Effector memory CD4-positive, alpha-beta T cell (primary cell): ENCODE measurements around the gene TUBGCP2.
"Not testable (repeated sequence)": the region's sequence is repeated elsewhere in the genome, so short reads cannot be mapped to it uniquely, and the experiment has no call there.

Experiments used
- DNase-seq, 3 donors: peaks; one replicate each; pipeline ENCODE4 v3.0.0-alpha.2; 2020
- H3K27ac ChIP-seq: 2 replicates; pipeline ENCODE4 v1.7.0; 2013; ENCODE audit warnings: mild to moderate bottlenecking, low read length, moderate library complexity; ENCODE audit not compliant: insufficient read depth, poor library complexity, severe bottlenecking
- H3K27me3 ChIP-seq: replicated peaks from 2 replicates; pipeline ENCODE4 v1.7.0; 2013; ENCODE audit warnings: mild to moderate bottlenecking, low read length; ENCODE audit not compliant: insufficient read depth, control insufficient read depth, poor library complexity, severe bottlenecking
- H3K36me3 ChIP-seq: 2 replicates; pipeline ENCODE4 v1.7.0; 2013; ENCODE audit warnings: mild to moderate bottlenecking, low read length, moderate library complexity; ENCODE audit not compliant: control insufficient read depth, insufficient read depth
- H3K4me1 ChIP-seq: 2 replicates; pipeline ENCODE4 v1.7.0; 2013; ENCODE audit warnings: low read length, mild to moderate bottlenecking; ENCODE audit not compliant: control insufficient read depth, insufficient read depth, poor library complexity, severe bottlenecking
- H3K4me3 ChIP-seq: 2 replicates; pipeline ENCODE4 v1.7.0; 2013; ENCODE audit warnings: low read length, low read depth, mild to moderate bottlenecking; ENCODE audit not compliant: insufficient read depth, poor library complexity, severe bottlenecking
- H3K9me3 ChIP-seq: 2 replicates; pipeline ENCODE4 v1.7.0; 2013; ENCODE audit warnings: mild to moderate bottlenecking, low read length, moderate library complexity; ENCODE audit not compliant: control insufficient read depth

The TUBGCP2 gene

DNA sequence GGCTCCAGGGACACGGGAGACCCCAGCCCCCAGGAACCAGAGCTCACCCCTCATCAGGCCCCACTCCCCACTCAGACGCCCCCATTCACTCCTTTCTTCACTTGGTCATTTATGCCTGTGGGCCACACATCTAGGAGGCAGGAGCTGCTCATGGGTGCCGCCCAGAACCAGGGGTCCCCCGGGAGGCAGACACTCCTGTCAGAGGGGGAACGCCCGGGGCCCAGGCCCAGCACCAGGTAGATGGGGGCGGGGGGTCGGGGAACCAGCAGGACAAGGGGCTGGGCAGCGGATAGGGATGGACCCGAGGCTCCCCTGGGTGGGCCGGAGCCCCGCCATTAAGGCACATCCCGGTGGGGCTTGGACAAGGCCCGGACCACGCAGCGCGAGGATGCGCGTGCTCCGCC lies 16.2 kb upstream of the TUBGCP2 start:
- no peaks in the 10 kb centered on the region for H3K36me3 ChIP-seq
- peaks cover 39% of the 10 kb centered on the region for H3K27me3 ChIP-seq
- no peak for DNase-seq
- peaks cover 21% of the 10 kb centered on the region for H3K4me1 ChIP-seq
- peak overlapping the region; percentile 48 for H3K4me3 ChIP-seq
- H3K27ac ChIP-seq, result no peak overlapping the region
- H3K9me3 ChIP-seq, result no peaks in the 10 kb centered on the region

GRCh38 chr10:133324198-133324792 lies 15.6 kb upstream of the TUBGCP2 start:
- Histone ChIP-seq H3K27me3 (peaks cover 35% of the 10 kb centered on the region), H3K4me3 (no peak overlapping the region), H3K27ac (no peak overlapping the region)

DNA sequence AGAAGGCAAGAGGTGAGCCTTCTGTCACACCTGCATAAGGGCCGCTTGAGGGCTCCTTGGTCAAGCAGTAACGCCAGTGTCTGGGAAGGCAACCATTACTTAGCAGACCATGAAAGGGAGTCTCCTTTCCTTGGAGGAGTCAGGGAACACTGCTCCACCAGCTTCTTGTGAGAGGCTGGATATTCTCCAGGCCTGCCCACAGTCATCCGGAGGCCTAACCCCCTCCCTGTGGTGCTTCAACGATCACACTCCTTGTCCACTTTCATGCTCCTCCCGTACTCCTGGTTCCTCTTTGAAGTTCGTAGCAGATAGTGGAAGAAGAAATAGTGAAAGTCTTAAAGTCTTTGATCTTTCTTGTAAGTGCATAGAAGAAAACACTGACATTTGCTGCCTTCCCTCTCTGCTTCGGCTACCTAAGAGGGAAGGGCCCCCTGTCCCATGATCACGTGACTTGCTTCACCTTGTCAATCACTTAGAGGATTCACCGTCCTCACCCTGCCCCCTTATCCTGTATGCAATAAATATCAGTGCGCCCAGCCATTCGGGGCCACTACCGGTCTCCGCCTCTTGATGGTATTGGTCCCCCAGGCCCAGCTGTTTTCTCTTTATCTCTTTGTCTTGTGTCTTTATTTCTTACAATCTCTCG lies 13.5 kb upstream of the TUBGCP2 start:
- Histone ChIP-seq H3K27me3 (peaks cover 15% of the 10 kb centered on the region), H3K4me1 (peaks cover 15% of the 10 kb centered on the region)
- H3K9me3 ChIP-seq, DNase-seq, H3K4me3 ChIP-seq, H3K36me3 ChIP-seq, H3K27ac ChIP-seq: not testable (repeated sequence)

More at GRCh38 chr10:133324198-133324792, 15.6 kb upstream of the TUBGCP2 start:
- DNase-seq, result peak; percentile 45 to 51 (median 48)
- Histone ChIP-seq H3K4me1 (peaks cover 15% of the 10 kb centered on the region), H3K9me3 (no peaks in the 10 kb centered on the region), H3K36me3 (no peaks in the 10 kb centered on the region)

DNA sequence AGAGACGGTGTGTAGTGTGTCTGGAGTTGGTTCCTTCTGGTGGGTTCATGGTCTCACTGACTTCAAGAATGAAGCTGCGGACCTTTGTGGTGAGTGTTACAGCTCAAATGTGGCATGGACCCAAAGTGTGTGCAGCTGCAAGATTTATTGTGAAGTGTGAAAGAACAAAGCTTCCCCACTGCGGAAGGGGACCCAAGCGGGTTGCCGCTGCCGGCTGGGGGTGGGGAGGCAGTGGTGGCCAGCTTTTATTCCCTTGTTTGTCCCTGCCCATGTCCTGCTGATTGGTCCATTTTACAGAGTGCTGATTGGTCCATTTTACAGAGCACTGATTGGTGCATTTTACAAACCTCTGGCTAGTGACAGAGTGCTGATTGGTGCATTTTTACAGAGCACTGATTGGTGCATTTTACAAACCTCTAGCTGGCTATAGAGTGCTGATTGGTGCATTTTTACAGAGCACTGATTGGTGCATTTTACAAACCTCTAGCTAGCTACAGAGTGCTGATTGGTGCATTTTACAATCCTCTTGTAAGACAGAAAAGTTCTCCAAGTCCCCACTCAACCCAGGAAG lies 12.3 kb upstream of the TUBGCP2 start:
- not testable (repeated sequence) for H3K4me3 ChIP-seq, DNase-seq, H3K9me3 ChIP-seq, H3K27me3 ChIP-seq, H3K36me3 ChIP-seq, H3K27ac ChIP-seq
- peaks cover 11% of the 10 kb centered on the region for H3K4me1 ChIP-seq

DNA sequence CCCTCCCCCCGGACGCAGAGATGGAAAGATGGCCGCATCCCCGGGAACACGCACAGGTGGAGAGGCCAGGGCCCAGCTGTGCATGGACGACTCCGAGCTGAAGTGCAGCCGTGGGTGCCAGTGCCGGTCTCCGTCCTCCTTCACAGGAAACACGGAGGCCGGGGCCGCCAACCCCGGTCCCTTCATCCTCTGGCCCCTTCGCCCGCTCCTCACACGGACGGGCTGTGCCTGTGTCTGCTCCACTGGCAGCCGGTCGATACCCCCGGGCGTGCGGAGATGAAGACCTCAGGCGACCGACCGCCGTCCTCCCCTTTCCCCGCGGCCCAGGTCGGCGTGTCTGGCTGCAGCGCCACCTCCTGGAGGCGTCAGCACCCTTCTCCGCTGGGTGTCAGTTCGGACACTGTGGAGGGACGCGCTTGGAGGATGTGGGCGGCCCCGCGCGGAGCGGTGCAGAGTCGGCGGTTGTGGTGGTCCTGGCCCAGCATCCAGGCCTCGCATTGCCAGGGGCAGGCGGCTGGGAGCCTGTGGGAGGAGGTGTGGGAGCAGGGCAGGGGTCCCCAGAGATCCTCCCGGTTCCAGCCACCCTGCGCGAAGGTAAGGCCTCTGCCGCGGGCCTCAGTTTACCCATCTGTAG lies 9.9 kb upstream of the TUBGCP2 start:
- peak overlapping the region; percentile 58 for H3K4me3 ChIP-seq
- H3K36me3 ChIP-seq, result no peaks in the 10 kb centered on the region
- no peaks in the 10 kb centered on the region for H3K4me1 ChIP-seq
- peak; percentile 47 to 56 (median 50) for DNase-seq
- H3K9me3 ChIP-seq, result no peaks in the 10 kb centered on the region
- H3K27me3 ChIP-seq, result no peaks in the 10 kb centered on the region
- no peak overlapping the region for H3K27ac ChIP-seq

GRCh38 chr10:133316732-133317131 lies 8.1 kb upstream of the TUBGCP2 start:
- peaks cover 7% of the 10 kb centered on the region for H3K36me3 ChIP-seq
- no peaks in the 10 kb centered on the region for H3K9me3 ChIP-seq
- no peak overlapping the region for H3K4me3 ChIP-seq
- no peak for DNase-seq
- H3K4me1 ChIP-seq, result no peaks in the 10 kb centered on the region
- H3K27ac ChIP-seq, result no peak overlapping the region
- no peaks in the 10 kb centered on the region for H3K27me3 ChIP-seq

GRCh38 chr10:133316266-133316665 lies 7.6 kb upstream of the TUBGCP2 start:
- Histone ChIP-seq H3K4me1 (no peaks in the 10 kb centered on the region), H3K27ac (no peak overlapping the region), H3K36me3 (peaks cover 11% of the 10 kb centered on the region), H3K9me3 (no peaks in the 10 kb centered on the region), H3K4me3 (no peak overlapping the region), H3K27me3 (no peaks in the 10 kb centered on the region)
- DNase-seq, result no peak

DNA sequence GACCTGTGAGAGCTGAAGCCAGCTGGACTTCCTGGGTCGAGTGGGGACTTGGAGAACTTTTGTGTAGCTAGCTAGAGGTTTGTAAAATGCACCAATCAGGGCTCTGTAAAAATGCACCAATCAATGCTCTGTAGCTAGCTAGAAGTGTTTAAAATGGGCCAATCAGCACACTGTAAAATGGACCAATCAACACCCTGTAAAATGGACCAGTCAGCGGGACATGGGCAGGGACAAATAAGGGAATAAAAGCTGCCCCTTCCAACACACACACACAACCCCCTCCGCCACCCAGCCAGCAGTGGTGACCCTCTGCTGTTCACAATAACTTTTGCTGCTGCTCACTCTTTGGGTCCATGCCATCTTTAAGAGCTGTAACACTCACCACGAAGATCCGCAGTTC lies 7.2 kb upstream of the TUBGCP2 start:
- Histone ChIP-seq H3K27me3 (no peaks in the 10 kb centered on the region), H3K4me1 (no peaks in the 10 kb centered on the region), H3K36me3 (peaks cover 16% of the 10 kb centered on the region), H3K9me3 (no peaks in the 10 kb centered on the region), H3K4me3 (no peak overlapping the region), H3K27ac (no peak overlapping the region)
- no peak for DNase-seq

DNA sequence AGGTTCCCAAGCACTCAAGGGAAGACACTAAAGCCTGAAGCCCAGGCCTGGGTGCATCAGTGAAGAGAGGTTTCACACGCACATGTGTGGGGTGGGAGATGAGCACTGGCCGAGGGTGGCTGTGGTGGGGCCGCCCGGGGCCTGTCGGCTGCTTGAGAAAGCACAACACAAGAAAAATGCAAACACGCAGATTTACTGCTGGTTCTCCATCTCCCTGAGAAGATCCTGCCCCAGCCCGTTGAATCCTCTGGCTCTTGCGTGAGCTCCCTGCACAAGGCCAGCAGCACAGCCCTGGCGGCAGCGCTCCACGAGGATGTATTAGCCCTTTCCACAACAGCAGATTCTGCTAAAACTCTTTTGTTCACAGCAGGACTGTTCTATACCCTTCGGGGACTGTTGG lies 6.2 kb upstream of the TUBGCP2 start:
- no peaks in the 10 kb centered on the region for H3K9me3 ChIP-seq
- H3K27me3 ChIP-seq, result no peaks in the 10 kb centered on the region
- DNase-seq, result no peak
- no peak overlapping the region for H3K4me3 ChIP-seq
- H3K36me3 ChIP-seq, result peaks cover 25% of the 10 kb centered on the region
- H3K27ac ChIP-seq, result no peak overlapping the region
- H3K4me1 ChIP-seq, result no peaks in the 10 kb centered on the region

GRCh38 chr10:133313192-133313591 lies 4.5 kb upstream of the TUBGCP2 start:
- no peak overlapping the region for H3K4me3 ChIP-seq
- H3K27ac ChIP-seq, result no peak overlapping the region
- no peak for DNase-seq
- no peaks in the 10 kb centered on the region for H3K9me3 ChIP-seq
- H3K4me1 ChIP-seq, result peaks cover 5% of the 10 kb centered on the region
- H3K36me3 ChIP-seq, result peaks cover 27% of the 10 kb centered on the region
- no peaks in the 10 kb centered on the region for H3K27me3 ChIP-seq
